K562 (cell line): ENCODE results near the gene TMEM184B. TPM values are rescaled to one million over a fixed set of nuclear protein-coding genes. Genes with fewer than 3 reads are reported as not detected.

Source experiments
- ATAC-seq: fragments of 200-7000 bp; cut with Tn5 transposase; 3 replicates; pipeline ENCODE4 v1.9.1; 2020; ENCODE audit warnings: moderate library complexity
- BruUV-seq: library from RNA; stranded (reverse); fragments of 400-500 nt; replicated peaks from 2 replicates; lab custom pipeline; 2021; lab: Mats Ljungman, UMichigan
- CTCF ChIA-PET: fragments of 300-600 bp; formaldehyde crosslinking; extraction: SDS; loops from one replicate; lab custom pipeline; 2021; ENCODE audit warnings: low intra/inter-chr PET ratio; lab: Yijun Ruan, JAX
- POLR2A ChIA-PET: fragments of 300-600, 350-650 bp; sonication (Branson Sonifier 250); formaldehyde crosslinking; extraction: SDS; loops from one replicate; lab custom pipeline; 2021; ENCODE audit warnings: antibody characterized with exemption, inconsistent platforms; lab: Yijun Ruan, JAX
- DNase-seq, 4 experiments: peaks; one replicate each; pipeline versions ENCODE4 v3.0.0 to v3.0.0-alpha.2; 2011 to 2018; ENCODE audit warnings: low spot score in 3 of 4, mixed read lengths in 3 of 4; ENCODE audit errors: extremely low read depth in 1 of 4
- FAIRE-seq: peaks from 2 replicates; lab custom pipeline; 2011; peaks lifted over from hg19 to GRCh38; lab: Jason Lieb, UNC
- H2AFZ ChIP-seq: 2 replicates; pipeline ENCODE4 v1.6.0; 2011; ENCODE audit warnings: low read depth, low read length, control low read depth, inconsistent platforms
- H3K27ac ChIP-seq: fragments of 200-600 bp; 3 replicates; pipeline ENCODE4 v1.8.0; 2011; ENCODE audit warnings: low read depth, mild to moderate bottlenecking, control low read depth, inconsistent platforms, low read length, moderate library complexity, mixed read lengths; ENCODE audit errors: extremely low read depth
- H3K27me3 ChIP-seq, 2 experiments: fragments of 300-600 bp in 1 of 2; 2 replicates in 1 of 2; 3 replicates in 1 of 2; pipeline versions ENCODE4 v1.6.0 to v1.8.0; 2011; ENCODE audit warnings: inconsistent platforms in 2 of 2, low read length in 2 of 2, mild to moderate bottlenecking in 1 of 2, mixed read lengths in 1 of 2, moderate library complexity in 1 of 2; ENCODE audit not compliant: control insufficient read depth in 2 of 2, insufficient read depth in 2 of 2
- H3K36me3 ChIP-seq: fragments of 300-600 bp; 3 replicates; pipeline ENCODE4 v1.8.0; 2011; ENCODE audit warnings: mild to moderate bottlenecking, low read length, inconsistent platforms; ENCODE audit not compliant: control insufficient read depth, insufficient read depth
- H3K4me1 ChIP-seq, 2 experiments: fragments of 200-600 bp in 1 of 2; replicated peaks in 1 of 2; 2 replicates in 1 of 2; 3 replicates in 1 of 2; pipeline versions ENCODE4 v1.5.1 to v1.8.0; 2011; ENCODE audit warnings: inconsistent platforms in 2 of 2, low read length in 2 of 2, mild to moderate bottlenecking in 1 of 2, mixed read lengths in 1 of 2, moderate library complexity in 1 of 2; ENCODE audit not compliant: control insufficient read depth in 2 of 2, insufficient read depth in 2 of 2
- H3K4me2 ChIP-seq: 2 replicates; pipeline ENCODE4 v1.6.1; 2011; ENCODE audit warnings: low read length, control low read depth, inconsistent platforms, mixed read lengths; ENCODE audit not compliant: insufficient read depth
- H3K4me3 ChIP-seq: fragments of 200-600 bp; sonication (generic), shearing (Covaris generic); 2 replicates; pipeline ENCODE4 v1.5.1; 2016; ENCODE audit warnings: control low read depth, inconsistent platforms
- H3K79me2 ChIP-seq: fragments of 200-600 bp; 3 replicates; pipeline ENCODE4 v1.8.0; 2011; ENCODE audit warnings: low read length, inconsistent platforms; ENCODE audit not compliant: control insufficient read depth, insufficient read depth
- H3K9ac ChIP-seq, 2 experiments: 2 replicates each; pipeline versions ENCODE4 v1.6.0 to v1.6.1; 2011; ENCODE audit warnings: low read depth in 2 of 2, low read length in 2 of 2, control low read depth in 1 of 2, inconsistent platforms in 1 of 2, mild to moderate bottlenecking in 1 of 2, mixed read lengths in 1 of 2; ENCODE audit not compliant: insufficient read depth in 1 of 2
- H3K9me1 ChIP-seq: one replicate; pipeline ENCODE4 v1.6.0; 2011; ENCODE audit warnings: inconsistent platforms, mild to moderate bottlenecking, low read length, moderate library complexity; ENCODE audit not compliant: control insufficient read depth, insufficient read depth
- H3K9me3 ChIP-seq: replicated peaks from 2 replicates; pipeline ENCODE4 v1.5.1; 2011; ENCODE audit warnings: low read depth, low read length, inconsistent platforms; ENCODE audit not compliant: control insufficient read depth, insufficient read depth
- H4K20me1 ChIP-seq: replicated peaks from 2 replicates; pipeline ENCODE4 v1.6.1; 2011; ENCODE audit warnings: low read length, inconsistent platforms, mixed read lengths; ENCODE audit not compliant: control insufficient read depth, insufficient read depth
- BCOR ChIP-seq: fragments of 450-650 bp; IDR thresholded peaks from 2 replicates; pipeline ENCODE4 v1.6.1; 2016
- CHD1 ChIP-seq: fragments of 200-600 bp; sonication (generic); IDR thresholded peaks from one replicate; pipeline ENCODE4 v1.6.1; 2012; ENCODE audit warnings: mild to moderate bottlenecking, moderate library complexity, low read length, inconsistent platforms
- FOXA1 ChIP-seq: fragments of 450-650 bp; IDR thresholded peaks from 2 replicates; pipeline ENCODE4 v1.6.1; 2016; ENCODE audit warnings: mild to moderate bottlenecking, borderline replicate concordance
- KLF1 ChIP-seq: fragments of 450-650 bp; IDR thresholded peaks from 2 replicates; pipeline ENCODE4 v1.6.1; 2016; ENCODE audit warnings: missing genetic modification characterization, missing compliant biosample characterization
- MAFG ChIP-seq: fragments of 450-650 bp; conservative IDR thresholded peaks from 2 replicates; pipeline ENCODE4 v1.6.1; 2016; ENCODE audit warnings: missing genetic modification characterization, missing compliant biosample characterization
- NR0B1 ChIP-seq: fragments of 450-650 bp; IDR thresholded peaks from one replicate; pipeline ENCODE4 v1.6.1; 2018; ENCODE audit warnings: mild to moderate bottlenecking, moderate library complexity; ENCODE audit not compliant: partially characterized antibody
- SMARCB1 ChIP-seq: IDR thresholded peaks from 2 replicates; pipeline ENCODE4 v1.6.1; 2011; ENCODE audit warnings: improper control_type of control experiment, low read depth; ENCODE audit not compliant: insufficient read length
- SUPT5H ChIP-seq: fragments of 450-650 bp; IDR thresholded peaks from 2 replicates; pipeline ENCODE4 v1.6.1; 2016
- ZBTB1 ChIP-seq: sonication (generic); formaldehyde crosslinking; IDR thresholded peaks from 2 replicates; pipeline ENCODE4 v1.8.1; 2023; ENCODE audit warnings: missing genetic modification reagents, low read depth, mild to moderate bottlenecking, borderline replicate concordance
- ZBTB49 ChIP-seq: sonication (generic); formaldehyde crosslinking; IDR thresholded peaks from 2 replicates; pipeline ENCODE4 v1.8.0; 2022; ENCODE audit warnings: missing genetic modification reagents, mild to moderate bottlenecking, borderline replicate concordance
- ZNF589 ChIP-seq: fragments of 200-800 bp; sonication (Bioruptor generic); IDR thresholded peaks from 2 replicates; pipeline ENCODE4 v1.6.1; 2016; ENCODE audit warnings: low read depth, missing genetic modification characterization, missing compliant biosample characterization
- ZNF592 ChIP-seq: fragments of 450-650 bp; IDR thresholded peaks from 2 replicates; pipeline ENCODE4 v1.6.1; 2017; ENCODE audit warnings: antibody characterized with exemption, mild to moderate bottlenecking
- ZNF780A ChIP-seq: fragments of 250-450 bp; sonication (Bioruptor Pico); IDR thresholded peaks from 2 replicates; pipeline ENCODE4 v1.5.0; 2021; ENCODE audit warnings: mild to moderate bottlenecking
- WGBS: fragments of 100-300 bp; shearing (Covaris generic); methylation state at CpG from one replicate; pipeline ENCODE4 v1.1.6; 2016; ENCODE audit warnings: low coverage, mixed read lengths; ENCODE audit not compliant: insufficient coverage; ENCODE audit errors: missing lambda C conversion rate; 5-methylcytosine and 5-hydroxymethylcytosine counted together
- in situ Hi-C: fragments of 300-500 bp; cut with MboI; formaldehyde crosslinking; loops from 4 replicates; pipeline ENCODE4 v1.15.0; 2018; ENCODE audit warnings: inconsistent platforms, mixed read lengths
- intact Hi-C: fragments of 100-400 bp; cut with micrococcal nuclease; formaldehyde crosslinking; loops from 2 replicates; pipeline ENCODE4 v1.14.2; 2022
- polyA plus RNA-seq, 8 experiments: library from polyadenylated mRNA; depleted of rRNA in 4 of 8; stranded (reverse) in 5 of 8; unstranded in 3 of 8; fragments of >200 nt; fragmentation: Nextera tagmentation in 2 of 8; fragmentation: Illumina TruSeq in 1 of 8; extraction: Ambion mirVana in 2 of 8; extraction: Trizol in 1 of 8; gene quantifications; 2 replicates each; pipeline versions ENCODE4 v1.2.1 to v1.2.3, GENCODE V29; 2011 to 2014; ENCODE audit warnings: inconsistent platforms in 1 of 8, missing spikeins in 1 of 8
- total RNA-seq, 7 experiments: library from RNA; depleted of rRNA in 6 of 7; stranded (reverse); fragments of >200 nt in 6 of 7; fragmentation: Illumina TruSeq in 2 of 7; extraction: Trizol in 2 of 7; gene quantifications; 2 replicates each; pipeline versions ENCODE4 v1.2.1 to v1.2.3, GENCODE V29; 2011 to 2021; ENCODE audit warnings: low replicate concordance in 1 of 7

Gene TMEM184B
- total and polyA plus RNA-seq, 9 of the 15 experiments (the other 6 are each of a cell fraction or from before 2014, with no cell fraction given) = 0.31 to 25.1 (median 6.2) TPM

GRCh38 chr22:38191731-38192474, 80.9 kb downstream of the TMEM184B start (continued):
- TF ChIP-seq BCOR (no peak), CHD1 (no peak), MAFG (tag) (no peak), ZNF780A (CRISPR knock-in tag) (no peak), FOXA1 (no peak), ZBTB1 (CRISPR knock-in tag) (no peak)
- TF ChIP-seq, all 486 proteins: peak for 0

- H3K4me2 ChIP-seq = no peak overlapping the region
- ChIA-PET POLR2A (no interaction called here), CTCF (no interaction called here)
- no TSS peak for BruUV-seq
- no peaks in the 10 kb centered on the region for H3K27me3 ChIP-seq
- no peak overlapping the region for H3K4me3 ChIP-seq
- intact Hi-C loops = no loop called here
- no peaks in the 10 kb centered on the region for H3K79me2 ChIP-seq
- DNase-seq (no peak), FAIRE-seq (no peak), ATAC-seq (no peak)
- TF ChIP-seq ZBTB49 (CRISPR knock-in tag) (no peak), ZNF589 (CRISPR knock-in tag) (no peak), SMARCB1 (no peak), SUPT5H (no peak), ZNF592 (no peak), KLF1 (tag) (no peak), NR0B1 (no peak)
- no peaks in the 10 kb centered on the region for H3K9me1 ChIP-seq
- in situ Hi-C loops = no loop called here
- H3K36me3 ChIP-seq = no peaks in the 10 kb centered on the region
- H2AFZ ChIP-seq = no peak overlapping the region
- 83% methylated on average over 14 of the region's 14 CpGs for whole genome bisulfite sequencing
- H3K9ac ChIP-seq = no peak overlapping the region
- no peaks in the 10 kb centered on the region for H4K20me1 ChIP-seq
- no peak overlapping the region for H3K27ac ChIP-seq
- peaks cover 4 to 8% of the 10 kb centered on the region in 2 experiments; a peak in 3 of 5 replicates for H3K4me1 ChIP-seq
- no peaks in the 10 kb centered on the region for H3K9me3 ChIP-seq
Observed at GRCh38 chr22:38191055-38191454, 81.8 kb downstream of the TMEM184B start.
